Right lobe of liver (tissue), 6 donors: ENCODE data around the gene IL1RL1. TPM values are rescaled to one million over a fixed set of nuclear protein-coding genes. Genes with fewer than 3 reads are reported as not detected.
A peak's percentile ranks its signal among the peaks of the same experiment; 100 is the strongest.

Experiments used
- ATAC-seq, 4 donors: fragments of 200-7000 bp; cut with Tn5 transposase; one replicate each; pipeline ENCODE4 v1.9.1; 2020; ENCODE audit warnings: mild to moderate bottlenecking in 4 of 4, moderate library complexity in 4 of 4
- DNase-seq, 3 donors: peaks; one replicate each; pipeline ENCODE4 v3.0.0-alpha.2; 2020
- H3K27ac ChIP-seq, 3 donors: fragments of 200-600 bp; one replicate each; pipeline ENCODE4 v1.8.0; 2022
- H3K27me3 ChIP-seq, 2 donors: fragments of 200-600 bp; one replicate each; pipeline ENCODE4 v1.8.0; 2022
- H3K36me3 ChIP-seq, 4 donors: fragments of 200-600 bp; sonication (generic) in 1 of 4; one replicate each; pipeline versions ENCODE4 v1.5.1 to v1.8.0; 2017 to 2022; ENCODE audit warnings: control low read depth in 1 of 4
- H3K4me1 ChIP-seq, 4 donors: fragments of 200-600 bp; sonication (generic) in 1 of 4; one replicate each; pipeline versions ENCODE4 v1.5.1 to v1.8.0; 2017 to 2022; ENCODE audit warnings: control low read depth in 1 of 4
- H3K4me3 ChIP-seq, 3 donors: fragments of 200-600 bp; one replicate each; pipeline ENCODE4 v1.8.0; 2022
- H3K9me3 ChIP-seq, 4 donors: fragments of 200-600 bp; sonication (generic) in 1 of 4; one replicate each; pipeline versions ENCODE4 v1.5.1 to v1.8.0; 2017 to 2022; ENCODE audit warnings: control low read depth in 1 of 4
- POLR2A ChIP-seq: fragments of 450-650 bp; IDR thresholded peaks from one replicate; pipeline ENCODE4 v1.6.1; 2017; ENCODE audit warnings: antibody characterized with exemption, mild to moderate bottlenecking
- WGBS: methylation state at CpG from one replicate; pipeline ENCODE4 v1.1.6; 2018; ENCODE audit warnings: low coverage, low lambda C conversion rate; ENCODE audit not compliant: insufficient coverage; ENCODE audit errors: missing lambda C conversion rate; 5-methylcytosine and 5-hydroxymethylcytosine counted together
- intact Hi-C, 2 donors: fragments of 100-400 bp; cut with DNase I; formaldehyde crosslinking; loops; one replicate each; pipeline versions ENCODE4 v1.11.2 to v1.14.1; 2022
- total RNA-seq, 6 experiments: library from RNA; depleted of rRNA in 2 of 6; stranded (reverse); fragments of >200 nt in 2 of 6; fragmentation: NEBNext Ultra II Directional in 3 of 6; extraction: Animal tissue kit (Norgen Biotek cat#: 25700) in 3 of 6; gene quantifications; one replicate each; pipeline versions ENCODE4 v1.1.0 to v1.2.4, GENCODE V29; 2016 to 2023
- TF ChIP-seq, protein P1 (sequence below), 4 donors: fragments of 200-600 bp in 3 of 4; fragments of 450-650 bp in 1 of 4; IDR thresholded peaks; one replicate each; pipeline versions ENCODE4 v1.5.1 to v1.8.0; 2016 to 2022; ENCODE audit warnings: antibody characterized with exemption in 4 of 4, mild to moderate bottlenecking in 2 of 4
- donor health status: DM: no; HTN: yes; CAD: no.
- donor health status: DM: no; HTN: no; CAD: no.
- donor health status: DM: no; HTN: no; CAD: no.
- donor health status: DM: no; HTN: yes; CAD: no.
- donor health status: DM: no; HTN: yes; CAD: no.

IL1RL1 gene
- total RNA-seq, 6 experiments from 2014 or later, result 2.0 to 18.0 (median 4.2) TPM

GRCh38 chr2:102273619-102274211, 37.6 kb upstream of the IL1RL1 start:
- 36% methylated on average over 6 of the region's 6 CpGs for WGBS
- intact Hi-C loops, result no loop called here
- Histone ChIP-seq H3K4me3 (no peak overlapping the region), H3K27me3 (no peaks in the 10 kb centered on the region), H3K27ac (peak overlapping the region in 1 of 3 donors; percentile 9), H3K36me3 (no peaks in the 10 kb centered on the region), H3K4me1 (no peaks in the 10 kb centered on the region), H3K9me3 (no peaks in the 10 kb centered on the region)
- TF ChIP-seq, protein P1, sequence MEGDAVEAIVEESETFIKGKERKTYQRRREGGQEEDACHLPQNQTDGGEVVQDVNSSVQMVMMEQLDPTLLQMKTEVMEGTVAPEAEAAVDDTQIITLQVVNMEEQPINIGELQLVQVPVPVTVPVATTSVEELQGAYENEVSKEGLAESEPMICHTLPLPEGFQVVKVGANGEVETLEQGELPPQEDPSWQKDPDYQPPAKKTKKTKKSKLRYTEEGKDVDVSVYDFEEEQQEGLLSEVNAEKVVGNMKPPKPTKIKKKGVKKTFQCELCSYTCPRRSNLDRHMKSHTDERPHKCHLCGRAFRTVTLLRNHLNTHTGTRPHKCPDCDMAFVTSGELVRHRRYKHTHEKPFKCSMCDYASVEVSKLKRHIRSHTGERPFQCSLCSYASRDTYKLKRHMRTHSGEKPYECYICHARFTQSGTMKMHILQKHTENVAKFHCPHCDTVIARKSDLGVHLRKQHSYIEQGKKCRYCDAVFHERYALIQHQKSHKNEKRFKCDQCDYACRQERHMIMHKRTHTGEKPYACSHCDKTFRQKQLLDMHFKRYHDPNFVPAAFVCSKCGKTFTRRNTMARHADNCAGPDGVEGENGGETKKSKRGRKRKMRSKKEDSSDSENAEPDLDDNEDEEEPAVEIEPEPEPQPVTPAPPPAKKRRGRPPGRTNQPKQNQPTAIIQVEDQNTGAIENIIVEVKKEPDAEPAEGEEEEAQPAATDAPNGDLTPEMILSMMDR (IDR thresholded peaks at IDR 0.05), result no peak
- TF ChIP-seq POLR2A, result no peak
- no peak for DNase-seq
- peak; percentile 77 to 88 (median 84) for ATAC-seq

DNA sequence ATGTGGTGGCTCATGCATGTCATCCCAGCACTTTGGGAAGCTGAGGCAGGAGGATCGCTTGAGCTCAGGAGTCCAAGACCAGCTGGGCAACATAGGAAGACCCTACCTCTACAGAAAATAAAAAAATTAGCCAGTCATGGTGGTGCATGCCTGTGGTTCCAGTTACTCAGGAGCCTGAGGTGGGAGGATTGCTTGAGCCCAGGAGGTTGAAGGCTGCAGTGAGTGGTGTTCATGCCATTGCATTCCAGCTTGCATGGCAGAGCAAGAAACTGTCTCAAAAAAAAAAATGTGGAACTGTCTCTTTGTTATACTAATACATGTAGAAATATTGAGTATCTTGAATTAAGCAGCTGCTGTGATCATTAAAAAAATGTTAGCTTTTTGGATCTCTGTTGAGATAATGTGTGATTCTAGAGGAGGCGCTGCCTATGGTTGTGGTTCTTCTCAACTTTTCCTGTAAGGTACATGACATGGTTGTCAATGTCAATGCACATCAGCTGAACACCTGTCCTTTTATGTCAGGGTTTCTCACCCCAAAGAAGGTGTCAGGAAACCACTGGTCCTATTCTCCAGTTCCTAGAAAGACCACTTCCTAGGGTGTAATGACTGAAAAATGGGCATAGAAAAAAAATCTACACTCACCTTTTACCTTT, 34.7 kb upstream of the IL1RL1 start:
- ATAC-seq, result no peak
- H3K36me3 ChIP-seq, result no peaks in the 10 kb centered on the region
- WGBS, result 90% methylated on average over 2 of the region's 2 CpGs

GRCh38 chr2:102277202-102277700, 34.1 kb upstream of the IL1RL1 start:
- intact Hi-C loops, result no loop called here
- Histone ChIP-seq H3K4me3 (no peak overlapping the region), H3K27ac (no peak overlapping the region), H3K27me3 (no peaks in the 10 kb centered on the region), H3K9me3 (no peaks in the 10 kb centered on the region), H3K36me3 (no peaks in the 10 kb centered on the region), H3K4me1 (no peaks in the 10 kb centered on the region)
- TF ChIP-seq, protein P1 (IDR thresholded peaks at IDR 0.05), result no peak
- TF ChIP-seq POLR2A, result no peak
- DNase-seq, result no peak
- ATAC-seq, result no peak
- no CpG with 5 or more reads among the region's 1 CpG for WGBS

More for the DNA sequence above, 34.7 kb upstream of the IL1RL1 start:
- no peak for DNase-seq
- H3K9me3 ChIP-seq, result no peaks in the 10 kb centered on the region
- H3K27ac ChIP-seq, result no peak overlapping the region
- intact Hi-C loops, result no loop called here
- no peaks in the 10 kb centered on the region for H3K27me3 ChIP-seq
- H3K4me3 ChIP-seq, result no peak overlapping the region
- TF ChIP-seq, protein P1 (IDR thresholded peaks at IDR 0.05), result no peak
- TF ChIP-seq POLR2A, result no peak
- no peaks in the 10 kb centered on the region for H3K4me1 ChIP-seq

- Histone ChIP-seq H3K9me3 (no peaks in the 10 kb centered on the region), H3K36me3 (no peaks in the 10 kb centered on the region), H3K4me1 (no peaks in the 10 kb centered on the region), H3K27ac (no peak overlapping the region), H3K4me3 (no peak overlapping the region), H3K27me3 (no peaks in the 10 kb centered on the region)
- DNase-seq, result no peak
- TF ChIP-seq POLR2A, result no peak
- TF ChIP-seq, protein P1 (IDR thresholded peaks at IDR 0.05), result no peak
- intact Hi-C loops, result no loop called here
- ATAC-seq, result no peak
- 75% methylated on average over 2 of the region's 3 CpGs for WGBS
Measured at GRCh38 chr2:102278720-102279390, 32.5 kb upstream of the IL1RL1 start.
